ENCODE measurements around the gene VPS26A. TPM values are rescaled to one million over a fixed set of nuclear protein-coding genes. Genes with fewer than 3 reads are reported as not detected.

Gene VPS26A
- total RNA-seq, 2 donors from 2014 or later, result 29.5 to 46.3 TPM

DNA sequence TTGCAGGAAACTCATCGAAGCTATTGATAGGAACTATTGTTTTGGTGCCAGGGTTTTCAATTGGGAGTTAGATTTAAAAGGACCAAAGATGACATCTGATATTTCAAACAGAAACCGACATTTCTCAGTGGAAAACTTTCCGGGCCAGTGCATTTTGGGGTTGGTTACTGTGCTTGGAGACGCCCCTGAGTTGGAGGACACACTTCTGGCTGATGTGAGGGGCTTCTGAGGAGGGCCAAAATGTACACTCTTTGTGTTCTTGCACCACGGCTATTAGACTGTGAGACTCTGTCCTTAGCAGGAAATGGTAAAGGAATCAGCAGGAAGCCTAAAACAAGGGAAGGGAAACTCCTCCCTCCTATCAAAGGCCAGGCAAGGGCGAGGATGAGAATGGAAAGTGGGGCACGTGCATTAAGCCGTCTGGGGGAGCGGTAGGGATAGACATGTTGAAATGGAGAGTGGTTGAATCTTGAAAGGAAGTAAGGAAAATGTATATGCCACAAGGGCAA is 37.9 kb upstream of the VPS26A start:
- ATAC-seq (ENCODE audit: insufficient number of reproducible peaks, low FRiP score, low read depth) (no peak), DNase-seq (ENCODE audit: low spot score) (no peak)
- H3K27ac ChIP-seq, result peak overlapping the region; percentile 41 to 47
- H3K4me3 ChIP-seq, result no peak overlapping the region
- no peaks in the 10 kb centered on the region for H3K27me3 ChIP-seq (replicated peaks; ENCODE audit: insufficient read depth)
- H3K36me3 ChIP-seq, result no peaks in the 10 kb centered on the region
- peaks cover 4 to 39% of the 10 kb centered on the region in 2 donors for H3K4me1 ChIP-seq (ENCODE audit: control insufficient read depth in 1 of 2, low read depth in 2 of 2)
- H3K9me3 ChIP-seq, result no peaks in the 10 kb centered on the region
- TF ChIP-seq, protein P1, sequence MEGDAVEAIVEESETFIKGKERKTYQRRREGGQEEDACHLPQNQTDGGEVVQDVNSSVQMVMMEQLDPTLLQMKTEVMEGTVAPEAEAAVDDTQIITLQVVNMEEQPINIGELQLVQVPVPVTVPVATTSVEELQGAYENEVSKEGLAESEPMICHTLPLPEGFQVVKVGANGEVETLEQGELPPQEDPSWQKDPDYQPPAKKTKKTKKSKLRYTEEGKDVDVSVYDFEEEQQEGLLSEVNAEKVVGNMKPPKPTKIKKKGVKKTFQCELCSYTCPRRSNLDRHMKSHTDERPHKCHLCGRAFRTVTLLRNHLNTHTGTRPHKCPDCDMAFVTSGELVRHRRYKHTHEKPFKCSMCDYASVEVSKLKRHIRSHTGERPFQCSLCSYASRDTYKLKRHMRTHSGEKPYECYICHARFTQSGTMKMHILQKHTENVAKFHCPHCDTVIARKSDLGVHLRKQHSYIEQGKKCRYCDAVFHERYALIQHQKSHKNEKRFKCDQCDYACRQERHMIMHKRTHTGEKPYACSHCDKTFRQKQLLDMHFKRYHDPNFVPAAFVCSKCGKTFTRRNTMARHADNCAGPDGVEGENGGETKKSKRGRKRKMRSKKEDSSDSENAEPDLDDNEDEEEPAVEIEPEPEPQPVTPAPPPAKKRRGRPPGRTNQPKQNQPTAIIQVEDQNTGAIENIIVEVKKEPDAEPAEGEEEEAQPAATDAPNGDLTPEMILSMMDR (IDR thresholded peaks at IDR 0.05), result no peak

DNA sequence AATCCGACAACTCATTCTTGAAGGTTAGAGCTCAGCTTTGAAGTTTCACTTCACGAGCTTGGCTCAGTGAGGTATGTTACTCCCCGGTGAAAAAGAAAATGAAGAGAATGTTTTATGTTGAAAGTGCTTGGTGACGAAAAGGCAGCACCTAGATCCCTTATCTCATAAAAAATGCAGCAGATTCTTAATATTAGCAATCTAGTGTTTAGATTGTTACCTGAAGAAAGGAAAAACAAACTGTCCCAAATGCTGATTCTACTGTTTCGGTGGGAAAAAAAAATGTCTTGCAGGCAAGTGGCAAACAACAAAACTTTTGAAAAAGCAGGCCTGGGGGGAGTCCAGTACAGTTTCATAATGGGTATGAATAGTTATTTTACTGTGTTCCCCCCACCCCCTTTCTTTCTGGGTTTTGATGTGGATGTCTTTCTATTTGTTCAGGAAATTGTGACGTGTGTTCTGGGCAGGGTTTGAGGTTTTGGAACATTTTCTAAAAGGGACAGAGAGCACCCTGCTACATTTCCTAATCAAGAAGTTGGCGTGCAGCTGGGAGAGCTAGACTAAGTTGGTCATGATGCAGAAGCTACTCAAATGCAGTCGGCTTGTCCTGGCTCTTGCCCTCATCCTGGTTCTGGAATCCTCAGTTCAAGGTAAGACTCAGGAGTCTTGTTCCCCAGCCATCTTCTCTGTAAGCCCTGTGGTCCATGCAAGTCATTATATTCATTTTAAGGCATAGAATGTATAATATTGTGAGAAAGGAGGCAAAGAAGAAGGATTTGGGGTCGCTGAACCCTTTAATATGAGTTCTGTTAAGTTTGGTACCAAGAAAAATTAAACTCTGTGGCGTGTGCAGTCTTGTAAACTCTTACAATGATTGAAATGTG is 36.1 kb upstream of the VPS26A start, which contains the start of gene SRGN:
SRGN (plus strand) TSS at position 514 of the 881 bp plus-strand sequence; CDS start at position 569, 55 bp downstream.
- no peaks in the 10 kb centered on the region for H3K27me3 ChIP-seq (replicated peaks; ENCODE audit: insufficient read depth)

DNA sequence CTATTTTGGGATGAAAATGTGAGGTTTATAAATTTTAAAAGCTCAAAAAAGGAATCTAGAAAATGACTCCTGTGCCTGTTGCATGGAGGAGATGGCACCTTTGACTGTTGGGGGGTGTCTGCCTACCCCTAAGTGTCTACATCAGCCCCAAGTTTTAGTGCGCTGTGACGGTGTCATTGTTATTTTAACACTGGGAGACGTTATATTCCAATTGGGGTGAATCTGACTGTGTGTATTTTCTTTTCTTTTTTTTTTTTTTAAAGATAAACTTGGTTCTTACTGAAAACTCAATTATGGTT is 35.6 kb upstream of the VPS26A start:
- H3K27ac ChIP-seq, result peak overlapping the region; percentile 89 to 92
- no peak for ATAC-seq (ENCODE audit: insufficient number of reproducible peaks, low FRiP score, low read depth)
- no peak for DNase-seq (ENCODE audit: low spot score)
- H3K4me3 ChIP-seq, result peak overlapping the region; percentile 79
- peaks cover 4 to 44% of the 10 kb centered on the region in 2 donors for H3K4me1 ChIP-seq (ENCODE audit: control insufficient read depth in 1 of 2, low read depth in 2 of 2)
- no peaks in the 10 kb centered on the region for H3K27me3 ChIP-seq (replicated peaks; ENCODE audit: insufficient read depth)
- no peaks in the 10 kb centered on the region for H3K9me3 ChIP-seq
- TF ChIP-seq, protein P1 (IDR thresholded peaks at IDR 0.05), result no peak
- no peaks in the 10 kb centered on the region for H3K36me3 ChIP-seq

More for the DNA sequence above, 36.1 kb upstream of the VPS26A start, which contains the start of gene SRGN:
- Histone ChIP-seq H3K4me3 (peak within 1 kb of the TSS; percentile 79), H3K9me3 (no peaks in the 10 kb centered on the region), H3K4me1 (ENCODE audit: control insufficient read depth in 1 of 2, low read depth in 2 of 2) (peaks cover 4 to 44% of the 10 kb centered on the region in 2 donors), H3K36me3 (no peaks in the 10 kb centered on the region), H3K27ac (peak within 1 kb of the TSS; percentile 89 to 92)
- peak; percentile 89 for ATAC-seq (ENCODE audit: insufficient number of reproducible peaks, low FRiP score, low read depth)
- peak; percentile 82 for DNase-seq (ENCODE audit: low spot score)
- TF ChIP-seq, protein P1 (IDR thresholded peaks at IDR 0.05), result no peak

DNA sequence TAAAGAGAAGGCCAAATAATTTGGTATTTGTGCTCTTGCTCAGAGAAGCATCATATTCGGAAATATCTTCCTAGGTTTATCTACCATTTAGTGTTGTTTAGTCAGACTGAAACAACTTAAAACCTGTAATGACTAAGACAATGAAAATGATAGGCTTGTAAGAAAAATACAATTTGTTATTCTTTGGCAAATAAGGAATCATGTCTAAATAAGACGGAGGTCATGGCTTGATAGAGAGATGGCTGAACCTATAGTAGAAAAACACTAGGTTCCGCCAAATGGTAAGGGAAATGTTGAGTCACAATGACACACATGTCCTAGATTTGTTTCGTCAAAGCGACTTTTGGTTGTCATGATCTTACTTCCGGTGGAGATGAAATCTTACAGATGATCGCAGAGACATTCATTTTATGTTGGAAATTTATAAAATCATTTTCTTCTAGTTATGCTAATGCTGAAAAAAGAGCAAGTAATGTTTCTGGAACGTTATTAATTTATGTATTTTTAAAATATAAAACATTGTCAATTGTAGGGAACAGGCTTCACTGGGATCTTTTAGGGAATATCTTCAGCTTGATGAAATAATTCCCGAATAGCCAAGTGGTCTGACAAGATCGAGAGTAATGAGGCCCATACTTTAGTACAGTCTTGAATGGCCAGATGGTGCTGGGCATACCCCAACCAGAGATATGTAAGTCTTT is 35.0 kb upstream of the VPS26A start:
- peaks cover 4 to 44% of the 10 kb centered on the region in 2 donors for H3K4me1 ChIP-seq (ENCODE audit: control insufficient read depth in 1 of 2, low read depth in 2 of 2)
- TF ChIP-seq, protein P1 (IDR thresholded peaks at IDR 0.05), result no peak
- no peaks in the 10 kb centered on the region for H3K9me3 ChIP-seq
- peak overlapping the region; percentile 89 to 92 for H3K27ac ChIP-seq
- H3K27me3 ChIP-seq (replicated peaks; ENCODE audit: insufficient read depth), result no peaks in the 10 kb centered on the region
- peak overlapping the region; percentile 79 for H3K4me3 ChIP-seq
- ATAC-seq (ENCODE audit: insufficient number of reproducible peaks, low FRiP score, low read depth) (no peak), DNase-seq (ENCODE audit: low spot score) (no peak)
- H3K36me3 ChIP-seq, result no peaks in the 10 kb centered on the region

All from thoracic aorta (tissue), 2 donors.